ENCODE data around the gene ESM1.

- no peak for TF ChIP-seq POLR2AphosphoS5 (IDR thresholded peaks at IDR 0.05)
- no peak for TF ChIP-seq CTCF (IDR thresholded peaks at IDR 0.05; ENCODE audit: poor library complexity, severe bottlenecking)
- TF ChIP-seq MXI1 (conservative IDR thresholded peaks at IDR 0.05; ENCODE audit: poor library complexity, severe bottlenecking), result no peak
- TF ChIP-seq REST (IDR thresholded peaks at IDR 0.05; ENCODE audit: borderline replicate concordance), result no peak
- TF ChIP-seq EZH2 (IDR thresholded peaks at IDR 0.05; ENCODE audit: borderline replicate concordance, insufficient read depth, low read length, poor library complexity, severe bottlenecking), result no peak
- no peak for TF ChIP-seq SMC3 (conservative IDR thresholded peaks at IDR 0.05; ENCODE audit: poor library complexity)
- no peak for TF ChIP-seq RAD21 (conservative IDR thresholded peaks at IDR 0.05)
- no peak for TF ChIP-seq TAF1 (IDR thresholded peaks at IDR 0.05; ENCODE audit: low read depth)
These were observed 9.2 kb upstream of the ESM1 start for GRCh38 chr5:54994628-54995027.
